Trophoblast cell (in vitro differentiated cells and primary cell): Measurements from ENCODE around the gene TTC28.

Experiments used
- DNase-seq, 2 donors: peaks; one replicate each; pipeline ENCODE4 v3.0.0-alpha.2; 2016
- H2AFZ ChIP-seq: 2 replicates; pipeline ENCODE4 v1.6.1; 2013; ENCODE audit warnings: low read length, moderate library complexity, mild to moderate bottlenecking; ENCODE audit not compliant: insufficient read depth, poor library complexity
- H2AK5ac ChIP-seq: 2 replicates; pipeline ENCODE4 v1.6.1; 2013; ENCODE audit warnings: mild to moderate bottlenecking, low read length
- H2BK120ac ChIP-seq: 2 replicates; pipeline ENCODE4 v1.6.1; 2013; ENCODE audit warnings: low read length, mild to moderate bottlenecking, moderate library complexity; ENCODE audit not compliant: insufficient read depth, poor library complexity
- H2BK12ac ChIP-seq: 2 replicates; pipeline ENCODE4 v1.6.1; 2013; ENCODE audit warnings: mild to moderate bottlenecking, low read length, moderate library complexity
- H2BK5ac ChIP-seq: 2 replicates; pipeline ENCODE4 v1.6.1; 2013; ENCODE audit warnings: low read length, low read depth, moderate library complexity, mild to moderate bottlenecking; ENCODE audit not compliant: poor library complexity
- H3K14ac ChIP-seq: 2 replicates; pipeline ENCODE4 v1.6.1; 2013; ENCODE audit warnings: mild to moderate bottlenecking, low read length
- H3K18ac ChIP-seq: 2 replicates; pipeline ENCODE4 v1.6.1; 2013; ENCODE audit warnings: mild to moderate bottlenecking, low read length
- H3K23ac ChIP-seq: 2 replicates; pipeline ENCODE4 v1.6.1; 2013; ENCODE audit warnings: low read length
- H3K27ac ChIP-seq: 2 replicates; pipeline ENCODE4 v1.5.1; 2013; ENCODE audit warnings: low read depth, mild to moderate bottlenecking, inconsistent platforms, low read length, moderate library complexity
- H3K27me3 ChIP-seq: 2 replicates; pipeline ENCODE4 v1.6.1; 2013; ENCODE audit warnings: inconsistent platforms, mild to moderate bottlenecking, low read length, moderate library complexity; ENCODE audit not compliant: insufficient read depth
- H3K36me3 ChIP-seq, 2 experiments: 1 replicate in 1 of 2; 2 replicates in 1 of 2; pipeline ENCODE4 v1.6.1; 2013; ENCODE audit warnings: low read length in 2 of 2, mild to moderate bottlenecking in 2 of 2, moderate library complexity in 1 of 2; ENCODE audit not compliant: insufficient read depth in 2 of 2, control insufficient read depth in 1 of 2
- H3K4ac ChIP-seq: 2 replicates; pipeline ENCODE4 v1.6.1; 2013; ENCODE audit warnings: low read depth, mild to moderate bottlenecking, low read length, moderate library complexity
- H3K4me1 ChIP-seq, 2 experiments: 1 replicate in 1 of 2; 2 replicates in 1 of 2; pipeline ENCODE4 v1.6.1; 2013; ENCODE audit warnings: low read length in 2 of 2, mild to moderate bottlenecking in 2 of 2, moderate library complexity in 1 of 2; ENCODE audit not compliant: insufficient read depth in 2 of 2, control insufficient read depth in 1 of 2
- H3K4me2 ChIP-seq: 2 replicates; pipeline ENCODE4 v1.6.1; 2013; ENCODE audit warnings: inconsistent platforms, mild to moderate bottlenecking, low read length, moderate library complexity
- H3K4me3 ChIP-seq: 2 replicates; pipeline ENCODE4 v1.5.1; 2013; ENCODE audit warnings: mild to moderate bottlenecking, low read depth, low read length, inconsistent platforms
- H3K79me1 ChIP-seq: one replicate; pipeline ENCODE4 v1.6.1; 2013; ENCODE audit warnings: low read length
- H3K79me2 ChIP-seq: 2 replicates; pipeline ENCODE4 v1.6.1; 2013; ENCODE audit warnings: low read length, mild to moderate bottlenecking; ENCODE audit not compliant: control insufficient read depth, insufficient read depth, poor library complexity
- H3K9ac ChIP-seq: 2 replicates; pipeline ENCODE4 v1.6.1; 2013; ENCODE audit warnings: mild to moderate bottlenecking, low read length
- H3K9me3 ChIP-seq: 2 replicates; pipeline ENCODE4 v1.6.1; 2013; ENCODE audit warnings: low read depth, mild to moderate bottlenecking, control low read depth, inconsistent platforms, low read length; ENCODE audit not compliant: insufficient read depth
- H4K12ac ChIP-seq: 2 replicates; pipeline ENCODE4 v1.6.1; 2013; ENCODE audit warnings: low read depth, mild to moderate bottlenecking, low read length, moderate library complexity
- H4K8ac ChIP-seq: 2 replicates; pipeline ENCODE4 v1.6.1; 2013; ENCODE audit warnings: low read depth, mild to moderate bottlenecking, low read length, moderate library complexity
- H4K91ac ChIP-seq: one replicate; pipeline ENCODE4 v1.6.1; 2013; ENCODE audit warnings: low read depth, mild to moderate bottlenecking, low read length, moderate library complexity
- WGBS: extraction: QIAGEN DNeasy Blood & Tissue Kit; methylation state at CpG from one replicate; pipeline ENCODE4 v1.1.7; 2013; ENCODE audit warnings: missing lambda C conversion rate; ENCODE audit not compliant: insufficient read length, insufficient coverage; ENCODE audit errors: extremely low coverage; 5-methylcytosine and 5-hydroxymethylcytosine counted together

The TTC28 gene

DNA sequence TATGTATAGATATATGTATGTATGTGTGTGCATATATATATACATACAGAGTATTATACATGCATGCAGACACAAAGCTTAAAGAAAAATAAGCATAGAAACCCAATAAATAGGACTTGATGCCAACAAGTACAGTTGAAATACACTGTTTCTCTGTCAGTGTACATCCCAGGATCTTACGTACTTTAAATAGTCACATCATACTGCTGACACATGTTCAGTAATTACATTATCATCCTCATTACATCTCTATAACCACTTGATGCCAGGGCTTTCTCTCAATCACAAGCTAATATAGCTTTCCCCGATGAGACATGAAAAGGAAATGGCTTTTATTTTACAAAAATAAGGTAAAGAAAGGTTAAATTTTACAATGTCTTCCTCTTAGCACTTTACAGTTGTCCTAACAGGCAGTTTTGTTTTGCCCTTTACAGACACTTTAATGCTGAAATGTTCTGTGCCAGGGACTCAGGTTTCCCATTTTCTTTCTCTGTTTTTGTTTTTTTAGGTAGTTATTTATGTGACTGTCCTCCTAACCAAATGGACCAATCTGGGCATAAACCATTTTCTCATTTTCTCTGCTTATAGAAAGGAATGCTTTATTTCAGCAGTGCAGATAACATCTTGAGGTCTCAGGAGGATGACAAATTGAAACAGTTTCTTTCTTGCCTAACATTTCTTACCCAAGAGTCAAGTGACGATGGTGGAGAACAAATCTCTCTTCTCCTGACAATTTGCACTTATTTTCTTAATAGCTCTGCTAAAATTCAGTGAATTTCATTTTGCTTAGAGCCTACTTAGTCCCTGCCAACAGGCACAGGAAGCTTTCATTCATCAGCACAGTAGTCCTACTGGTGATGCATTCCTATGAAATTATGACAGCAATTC is 350.2 kb downstream of the TTC28 start:
- Histone ChIP-seq H2BK12ac (no peak overlapping the region), H3K27ac (no peak overlapping the region), H2BK5ac (no peak overlapping the region), H2AFZ (no peak overlapping the region), H3K4ac (no peak overlapping the region), H3K4me3 (no peak overlapping the region), H2AK5ac (no peak overlapping the region), H3K36me3 (no peaks in the 10 kb centered on the region), H3K79me1 (no peaks in the 10 kb centered on the region), H3K79me2 (no peaks in the 10 kb centered on the region), H4K91ac (no peak overlapping the region), H3K9ac (no peak overlapping the region), H3K4me2 (no peak overlapping the region), H3K4me1 (peaks cover 0 to 2% of the 10 kb centered on the region in 2 experiments), H3K23ac (no peak overlapping the region), H3K14ac (no peak overlapping the region), H3K9me3 (no peaks in the 10 kb centered on the region), H2BK120ac (no peak overlapping the region), H4K8ac (no peak overlapping the region), H3K18ac (no peak overlapping the region), H4K12ac (no peak overlapping the region), H3K27me3 (no peaks in the 10 kb centered on the region)
- DNase-seq: peak in 1 of 2 donors; percentile 3
- no CpG with 5 or more reads among the region's 3 CpGs for WGBS

DNA sequence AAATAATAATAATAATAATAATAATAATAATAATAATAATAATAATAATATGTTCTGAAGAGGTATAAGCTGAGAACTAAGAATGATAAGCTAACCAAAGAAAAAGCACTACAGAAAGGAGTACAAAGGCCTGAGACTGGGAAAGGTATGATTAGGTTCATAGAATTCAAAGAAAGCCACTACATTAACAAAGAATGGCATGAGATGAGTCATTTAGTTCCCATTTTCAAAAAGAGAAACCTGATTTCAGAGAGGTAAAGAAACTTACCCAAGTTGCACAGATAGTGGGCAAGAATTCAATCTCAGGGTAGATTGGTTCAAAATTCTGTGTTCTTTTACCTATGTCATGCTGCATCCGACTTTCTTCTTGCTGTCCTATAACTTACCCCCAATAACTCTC is 350.9 kb downstream of the TTC28 start:
- Histone ChIP-seq H3K79me1 (no peaks in the 10 kb centered on the region), H3K36me3 (no peaks in the 10 kb centered on the region), H3K4me2 (no peak overlapping the region), H3K9me3 (no peaks in the 10 kb centered on the region), H3K27me3 (no peaks in the 10 kb centered on the region), H3K9ac (no peak overlapping the region), H2BK12ac (no peak overlapping the region), H3K79me2 (no peaks in the 10 kb centered on the region), H3K23ac (no peak overlapping the region), H3K14ac (no peak overlapping the region), H4K12ac (no peak overlapping the region), H2BK5ac (no peak overlapping the region), H3K4me1 (peaks cover 0 to 2% of the 10 kb centered on the region in 2 experiments), H3K27ac (no peak overlapping the region), H4K91ac (no peak overlapping the region), H2AFZ (no peak overlapping the region), H3K4me3 (no peak overlapping the region), H2AK5ac (no peak overlapping the region), H2BK120ac (no peak overlapping the region), H3K18ac (no peak overlapping the region), H4K8ac (no peak overlapping the region), H3K4ac (no peak overlapping the region)
- DNase-seq: peak in 1 of 2 donors; percentile 6
- WGBS: no CpG with 5 or more reads among the region's 1 CpG

DNA sequence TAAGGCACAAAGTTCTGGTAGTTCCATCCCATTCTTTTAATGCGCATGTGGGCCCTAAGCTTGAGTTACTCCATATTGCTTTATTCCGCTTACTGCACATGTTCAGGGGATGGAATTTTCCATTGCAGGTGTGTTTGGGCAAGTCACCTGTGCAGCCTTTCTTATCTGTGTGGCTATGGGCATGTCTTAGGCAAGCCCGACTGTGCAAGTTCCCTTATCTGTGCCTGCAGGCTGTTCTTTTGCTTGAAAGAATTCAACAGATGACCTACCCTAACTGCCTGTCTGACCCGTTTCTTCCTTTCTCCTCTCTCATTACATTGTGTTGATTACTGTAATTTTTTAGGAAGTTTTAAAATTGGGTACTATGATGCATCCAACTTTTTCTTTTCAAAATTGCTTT is 363.6 kb downstream of the TTC28 start:
- Histone ChIP-seq H3K79me2 (no peaks in the 10 kb centered on the region), H3K4me3 (no peak overlapping the region), H3K23ac (no peak overlapping the region), H4K12ac (no peak overlapping the region), H2AFZ (no peak overlapping the region), H3K4ac (no peak overlapping the region), H2BK120ac (peak overlapping the region; percentile 79), H4K8ac (no peak overlapping the region), H3K79me1 (peaks cover 12% of the 10 kb centered on the region), H3K9me3 (peaks cover 1% of the 10 kb centered on the region), H3K18ac (no peak overlapping the region), H3K27ac (peak overlapping the region; percentile 33), H3K27me3 (no peaks in the 10 kb centered on the region), H4K91ac (no peak overlapping the region), H2BK12ac (no peak overlapping the region), H3K9ac (no peak overlapping the region), H3K36me3 (no peaks in the 10 kb centered on the region), H3K14ac (no peak overlapping the region), H3K4me1 (peaks cover 0 to 6% of the 10 kb centered on the region in 2 experiments), H2AK5ac (no peak overlapping the region), H2BK5ac (peak overlapping the region; percentile 61), H3K4me2 (no peak overlapping the region)
- DNase-seq: peak; percentile 97 to 99
- no CpG with 5 or more reads among the region's 4 CpGs for WGBS

DNA sequence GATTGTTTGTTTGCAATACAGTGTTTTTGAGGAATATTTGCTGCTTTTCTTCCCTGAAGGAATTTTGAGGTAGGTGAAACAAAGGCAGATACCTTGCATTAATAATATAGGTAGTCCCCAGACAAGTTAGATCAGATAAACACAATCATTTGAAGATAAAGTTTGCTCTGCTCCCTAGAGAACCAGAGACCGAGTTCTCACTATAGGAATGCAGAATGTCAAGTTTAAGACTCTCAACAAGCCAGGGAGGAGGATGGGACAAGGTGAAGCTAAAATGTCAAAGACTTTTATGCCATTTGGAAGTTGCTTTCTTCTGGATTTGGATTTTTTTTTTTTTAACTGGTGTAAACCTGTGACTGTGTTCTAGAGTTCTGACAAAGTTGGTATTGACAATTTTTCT is 364.7 kb downstream of the TTC28 start:
- peaks cover 12% of the 10 kb centered on the region for H3K79me1 ChIP-seq
- no peak overlapping the region for H4K8ac ChIP-seq
- DNase-seq: peak; percentile 27 to 85
- H2AK5ac ChIP-seq: no peak overlapping the region
- H4K91ac ChIP-seq: no peak overlapping the region
- H2BK5ac ChIP-seq: no peak overlapping the region
- no peak overlapping the region for H2BK120ac ChIP-seq
- no peaks in the 10 kb centered on the region for H3K79me2 ChIP-seq
- H3K18ac ChIP-seq: no peak overlapping the region
- peak overlapping the region; percentile 44 for H3K27ac ChIP-seq
- H3K23ac ChIP-seq: no peak overlapping the region
- no peak overlapping the region for H3K9ac ChIP-seq
- H3K4me1 ChIP-seq: peaks cover 0 to 6% of the 10 kb centered on the region in 2 experiments
- H3K36me3 ChIP-seq: no peaks in the 10 kb centered on the region
- no peak overlapping the region for H3K4me2 ChIP-seq
- no peaks in the 10 kb centered on the region for H3K27me3 ChIP-seq
- H3K14ac ChIP-seq: no peak overlapping the region
- peaks cover 1% of the 10 kb centered on the region for H3K9me3 ChIP-seq
- H2AFZ ChIP-seq: no peak overlapping the region
- no peak overlapping the region for H4K12ac ChIP-seq
- no CpG with 5 or more reads among the region's 1 CpG for WGBS
- H2BK12ac ChIP-seq: no peak overlapping the region
- H3K4ac ChIP-seq: no peak overlapping the region
- no peak overlapping the region for H3K4me3 ChIP-seq
